GM18868 (cell line): ENCODE data around the gene CXCR5.

Source experiments
- ATAC-seq: cut with Tn5 transposase; IDR thresholded peaks from one replicate; pipeline ENCODE4 v1.9.1; 2021; ENCODE audit warnings: mild to moderate bottlenecking, moderate library complexity; ENCODE audit not compliant: unreplicated experiment

Gene CXCR5

DNA sequence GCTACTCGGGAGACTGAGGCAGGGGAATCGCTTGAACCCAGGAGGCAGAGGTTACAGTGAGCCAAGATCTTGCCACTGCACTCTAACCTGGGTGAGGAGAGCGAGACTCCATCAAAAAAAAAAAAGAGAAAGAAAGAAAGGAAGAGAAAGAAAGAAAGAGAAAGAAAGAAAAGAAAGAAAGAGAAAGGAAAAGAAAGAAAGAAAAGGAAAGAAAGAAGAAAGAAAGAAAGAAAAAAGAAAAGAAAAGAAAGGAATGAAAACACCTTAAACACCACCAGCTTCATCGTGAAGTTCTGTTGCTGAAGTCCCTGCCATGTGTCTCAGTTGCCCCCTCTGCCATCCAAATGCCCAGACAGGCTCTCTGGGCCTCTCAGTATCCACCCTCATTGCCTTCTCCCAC lies 9.9 kb upstream of the CXCR5 start:
- no peak for ATAC-seq

DNA sequence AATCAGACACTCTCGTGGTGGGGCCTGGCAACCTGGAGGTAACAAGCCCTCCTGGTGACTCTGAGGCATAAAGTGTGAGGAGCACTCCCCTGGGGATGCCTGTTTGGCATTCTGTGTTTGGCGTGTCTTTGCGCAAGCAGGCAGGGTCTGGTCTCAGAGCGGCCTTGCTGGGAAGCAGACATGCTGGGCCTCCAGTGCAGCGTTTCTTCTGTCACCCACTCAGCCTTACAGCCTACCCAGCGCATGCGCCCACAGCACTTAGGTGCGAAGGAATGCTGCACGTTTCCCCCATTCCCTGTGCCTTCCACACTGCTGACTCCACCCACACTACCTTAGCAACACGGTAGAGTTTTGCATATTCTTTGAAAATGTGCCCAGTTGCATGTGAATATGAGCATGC lies 7.4 kb upstream of the CXCR5 start:
- no peak for ATAC-seq

DNA sequence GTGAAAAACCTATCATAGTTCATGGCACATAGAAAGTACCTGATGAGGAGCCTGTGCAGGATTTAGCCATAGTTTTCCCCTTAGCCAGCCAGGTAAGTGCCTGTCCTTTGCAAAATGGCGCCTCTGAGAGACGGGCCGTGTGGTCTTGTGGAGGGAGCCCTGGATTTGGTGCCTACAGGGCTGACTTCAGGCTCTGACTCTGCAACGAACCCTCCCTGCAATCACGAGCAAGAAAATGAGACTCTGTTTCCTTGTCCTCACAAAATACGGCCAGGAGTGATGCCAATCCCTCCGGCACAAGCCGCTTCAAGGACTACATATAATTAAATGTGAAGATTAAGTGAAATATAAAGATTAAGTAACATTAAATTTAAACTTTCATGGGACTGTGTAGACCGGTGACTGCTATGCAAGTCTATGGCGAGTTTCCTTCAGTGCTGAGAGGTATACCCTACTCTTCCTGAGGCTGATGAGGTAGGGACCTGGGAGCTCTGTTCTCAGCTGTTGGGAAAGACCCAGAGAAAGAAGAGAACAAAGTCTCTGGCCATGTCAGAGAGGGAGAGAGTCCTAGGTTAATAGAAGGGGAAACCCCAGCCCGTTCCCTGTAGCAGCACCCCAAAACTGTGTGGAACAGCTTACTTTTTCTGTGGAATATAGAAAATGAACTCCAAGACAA lies 6.1 kb upstream of the CXCR5 start:
- no peak for ATAC-seq

- ATAC-seq, result no peak
Observed at GRCh38 chr11:118878163-118878563, 5.5 kb upstream of the CXCR5 start.

- no peak for ATAC-seq
Observed at GRCh38 chr11:118881228-118881627, 2.5 kb upstream of the CXCR5 start.

- ATAC-seq, result no peak
Observed at GRCh38 chr11:118882491-118882890, 1.2 kb upstream of the CXCR5 start.

DNA sequence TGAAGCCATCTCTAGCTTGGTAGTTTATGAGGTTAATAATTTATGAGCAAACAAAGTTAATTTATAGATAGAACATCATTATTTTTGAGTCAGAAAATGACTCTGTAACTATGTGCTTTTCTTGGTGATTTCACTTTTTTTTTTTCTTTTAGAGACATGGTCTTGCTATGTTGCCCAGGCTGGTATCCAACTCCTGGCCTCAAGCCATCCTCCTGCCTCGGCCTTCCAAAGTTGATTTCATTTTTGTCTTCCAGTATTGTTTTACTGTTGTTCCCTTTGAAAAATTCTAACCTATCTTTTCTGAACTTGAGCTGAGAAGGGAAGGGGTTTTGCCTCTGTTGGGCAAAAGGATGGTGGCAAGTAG lies 706 bp upstream of the CXCR5 start:
- ATAC-seq, result no peak

GRCh38 chr11:118884875-118885274 lies 1.2 kb downstream of the CXCR5 start:
- no peak for ATAC-seq

DNA sequence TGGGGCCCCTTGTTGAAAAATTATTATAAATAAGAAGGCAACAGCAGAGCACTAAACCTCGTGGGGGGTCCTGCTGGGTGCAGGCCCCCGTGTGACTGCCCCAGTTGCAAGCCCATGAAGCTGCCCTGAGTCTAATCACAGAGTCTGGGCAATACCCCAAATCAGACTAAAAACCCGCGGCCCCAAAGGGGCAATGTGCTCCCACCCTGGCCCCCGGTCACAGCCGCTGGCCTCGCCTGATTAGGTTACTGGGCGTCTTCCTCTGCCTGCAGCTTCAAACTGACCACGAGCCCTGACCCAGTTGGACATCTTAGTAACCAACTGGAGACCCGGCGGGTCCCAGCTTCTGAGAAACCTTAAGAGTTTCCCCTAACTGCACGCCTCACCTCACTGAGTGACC lies 1.6 kb downstream of the CXCR5 start:
- no peak for ATAC-seq

DNA sequence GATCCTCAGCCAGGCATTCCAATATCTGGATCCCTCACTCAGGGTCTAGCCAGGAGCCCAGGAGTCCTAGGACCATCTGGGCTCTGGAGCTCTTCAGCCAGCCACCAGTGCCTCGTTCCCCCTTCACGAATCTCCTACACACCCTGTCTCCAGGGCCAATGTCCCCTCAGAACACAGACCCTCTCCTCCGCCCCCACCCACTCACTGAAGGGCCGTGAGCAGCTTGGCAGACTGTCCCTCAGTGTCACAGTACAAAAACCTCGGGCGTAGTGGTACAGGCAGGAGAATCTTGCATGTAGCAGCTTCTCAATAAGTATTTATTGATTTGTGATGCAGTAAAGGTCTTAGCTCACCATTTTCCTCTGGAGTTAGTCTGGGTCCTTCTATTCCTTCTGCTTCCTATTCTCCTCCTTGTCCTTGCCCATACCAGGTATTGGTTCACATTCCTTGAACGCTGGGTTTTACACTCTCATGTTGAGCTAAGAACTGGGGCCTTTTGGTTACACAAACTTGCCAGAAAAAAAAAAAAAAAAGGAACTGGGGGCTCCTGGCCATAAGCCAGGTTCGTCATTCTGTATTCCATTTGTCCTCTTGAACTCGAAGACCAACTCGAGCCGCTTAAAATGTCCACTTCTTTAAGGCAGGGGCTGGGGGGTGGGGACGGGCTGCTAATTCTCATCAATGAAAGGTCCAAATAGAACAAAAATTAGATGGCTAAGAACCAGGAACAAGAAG lies 2.3 kb downstream of the CXCR5 start:
- ATAC-seq, result no peak

GRCh38 chr11:118886681-118887111 lies 3.0 kb downstream of the CXCR5 start:
- ATAC-seq, result peak; percentile 42

DNA sequence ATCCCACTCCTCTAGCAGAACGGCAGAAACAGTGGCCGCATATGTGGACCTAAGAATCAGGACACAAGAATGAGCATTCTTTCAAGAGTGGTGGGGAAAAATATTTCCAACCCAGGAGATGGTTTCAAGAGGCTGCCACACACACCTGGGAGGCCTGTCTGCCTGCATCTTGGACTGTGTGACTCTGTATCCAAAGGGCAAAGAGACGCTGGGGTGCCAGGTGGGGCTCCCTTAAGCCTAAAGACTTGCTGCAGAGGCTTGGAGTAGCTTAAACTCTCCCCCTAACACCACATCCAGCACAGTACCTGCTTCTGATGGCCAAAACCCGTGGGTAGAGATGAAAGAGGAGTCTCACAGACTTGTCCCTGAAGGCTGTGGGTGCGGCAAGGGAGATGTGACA lies 3.5 kb downstream of the CXCR5 start:
- no peak for ATAC-seq

- no peak for ATAC-seq
Observed at GRCh38 chr11:118888398-118888797, 4.7 kb downstream of the CXCR5 start.

- ATAC-seq, result no peak
Observed at GRCh38 chr11:118889797-118890196, 6.1 kb downstream of the CXCR5 start.

DNA sequence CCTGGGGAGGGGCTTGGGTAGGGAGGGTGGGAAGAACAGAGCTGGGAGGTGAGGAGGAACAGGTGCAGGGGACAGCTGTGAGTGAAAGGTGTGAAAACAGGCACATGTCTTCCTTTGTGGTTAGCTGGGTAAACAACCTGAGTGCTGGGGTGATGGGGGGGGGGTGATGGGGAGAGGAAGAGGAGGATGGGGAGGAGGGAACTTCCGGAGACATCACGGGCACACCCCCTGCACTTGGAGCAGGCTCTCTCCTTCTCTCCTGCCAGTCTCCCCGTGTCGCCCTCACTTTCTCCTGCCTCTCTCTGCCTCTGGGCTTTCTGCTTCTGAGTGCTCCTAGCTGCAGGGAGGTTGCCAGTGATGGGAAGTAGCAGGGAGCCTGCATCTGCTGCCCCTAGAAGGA lies 8.8 kb downstream of the CXCR5 start:
- no peak for ATAC-seq

DNA sequence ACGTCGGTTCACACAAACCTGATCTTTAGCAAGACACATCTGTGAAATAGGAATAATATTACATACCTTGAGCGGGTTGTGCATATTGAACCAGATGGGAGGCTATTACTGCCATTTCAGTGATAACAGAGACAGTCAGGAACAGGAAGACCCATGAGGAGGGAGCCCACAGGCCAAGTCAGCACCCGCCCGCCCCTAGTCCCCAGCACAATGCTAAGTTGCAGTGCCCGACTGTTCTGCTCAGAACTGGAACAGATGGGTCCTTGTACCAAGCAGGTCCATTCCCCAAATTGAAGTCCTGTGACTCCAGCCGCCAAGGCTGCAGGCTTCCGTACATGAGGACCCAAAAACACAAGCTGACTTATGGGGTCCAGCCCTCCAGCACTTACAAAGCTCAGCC lies 9.3 kb downstream of the CXCR5 start:
- no peak for ATAC-seq

DNA sequence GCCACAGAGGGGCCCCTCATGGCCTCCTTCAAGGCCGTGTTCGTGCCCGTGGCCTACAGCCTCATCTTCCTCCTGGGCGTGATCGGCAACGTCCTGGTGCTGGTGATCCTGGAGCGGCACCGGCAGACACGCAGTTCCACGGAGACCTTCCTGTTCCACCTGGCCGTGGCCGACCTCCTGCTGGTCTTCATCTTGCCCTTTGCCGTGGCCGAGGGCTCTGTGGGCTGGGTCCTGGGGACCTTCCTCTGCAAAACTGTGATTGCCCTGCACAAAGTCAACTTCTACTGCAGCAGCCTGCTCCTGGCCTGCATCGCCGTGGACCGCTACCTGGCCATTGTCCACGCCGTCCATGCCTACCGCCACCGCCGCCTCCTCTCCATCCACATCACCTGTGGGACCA lies 10.0 kb downstream of the CXCR5 start:
- no peak for ATAC-seq

GRCh38 chr11:118894192-118894591 lies 10.5 kb downstream of the CXCR5 start:
- no peak for ATAC-seq

DNA sequence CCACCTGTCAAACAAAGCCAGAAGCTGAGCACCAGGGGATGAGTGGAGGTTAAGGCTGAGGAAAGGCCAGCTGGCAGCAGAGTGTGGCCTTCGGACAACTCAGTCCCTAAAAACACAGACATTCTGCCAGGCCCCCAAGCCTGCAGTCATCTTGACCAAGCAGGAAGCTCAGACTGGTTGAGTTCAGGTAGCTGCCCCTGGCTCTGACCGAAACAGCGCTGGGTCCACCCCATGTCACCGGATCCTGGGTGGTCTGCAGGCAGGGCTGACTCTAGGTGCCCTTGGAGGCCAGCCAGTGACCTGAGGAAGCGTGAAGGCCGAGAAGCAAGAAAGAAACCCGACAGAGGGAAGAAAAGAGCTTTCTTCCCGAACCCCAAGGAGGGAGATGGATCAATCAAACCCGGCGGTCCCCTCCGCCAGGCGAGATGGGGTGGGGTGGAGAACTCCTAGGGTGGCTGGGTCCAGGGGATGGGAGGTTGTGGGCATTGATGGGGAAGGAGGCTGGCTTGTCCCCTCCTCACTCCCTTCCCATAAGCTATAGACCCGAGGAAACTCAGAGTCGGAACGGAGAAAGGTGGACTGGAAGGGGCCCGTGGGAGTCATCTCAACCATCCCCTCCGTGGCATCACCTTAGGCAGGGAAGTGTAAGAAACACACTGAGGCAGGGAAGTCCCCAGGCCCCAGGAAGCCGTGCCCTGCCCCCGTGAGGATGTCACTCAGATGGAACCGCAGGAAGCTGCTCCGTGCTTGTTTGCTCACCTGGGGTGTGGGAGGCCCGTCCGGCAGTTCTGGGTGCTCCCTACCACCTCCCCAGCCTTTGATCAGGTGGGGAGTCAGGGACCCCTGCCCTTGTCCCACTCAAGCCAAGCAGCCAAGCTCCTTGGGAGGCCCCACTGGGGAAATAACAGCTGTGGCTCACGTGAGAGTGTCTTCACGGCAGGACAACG lies 11.7 kb downstream of the CXCR5 start:
- ATAC-seq, result peak; percentile 83

- ATAC-seq, result no peak
Observed at GRCh38 chr11:118896472-118896913, 12.8 kb downstream of the CXCR5 start.

DNA sequence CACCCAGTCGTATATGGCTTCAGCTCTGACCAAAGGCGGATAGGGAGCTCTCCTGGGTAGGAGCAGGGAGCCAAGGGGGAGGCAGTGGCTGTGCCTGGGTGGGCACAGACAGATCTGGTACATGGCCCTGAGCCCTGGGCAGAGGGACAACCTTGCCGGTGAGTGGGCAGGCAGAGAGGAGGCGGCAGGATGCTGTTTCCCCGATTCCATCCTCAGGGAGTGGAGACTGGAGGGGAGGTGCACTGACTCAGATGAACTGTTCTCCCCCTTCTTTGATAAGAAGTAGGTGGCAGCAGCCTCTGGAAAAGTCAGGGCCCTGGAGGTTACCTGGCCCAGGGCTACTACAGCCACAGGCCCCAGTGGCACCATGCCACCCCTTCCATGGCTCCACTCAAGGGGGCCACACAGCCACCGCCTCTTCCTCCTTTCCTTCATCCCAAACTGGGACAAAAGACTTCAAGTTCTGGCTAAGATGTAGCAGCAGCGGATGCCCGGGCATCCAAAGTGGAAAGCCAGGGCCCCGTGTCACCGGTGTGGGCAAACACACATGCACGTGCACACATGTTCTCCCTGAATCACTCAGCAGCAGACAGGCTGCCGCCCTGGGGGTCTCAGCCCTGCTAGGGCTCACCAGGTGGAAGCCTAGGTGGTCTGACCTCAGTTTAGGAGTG lies 13.4 kb downstream of the CXCR5 start:
- no peak for ATAC-seq
